ENCODE measurements around the gene P2RY6.

DNA sequence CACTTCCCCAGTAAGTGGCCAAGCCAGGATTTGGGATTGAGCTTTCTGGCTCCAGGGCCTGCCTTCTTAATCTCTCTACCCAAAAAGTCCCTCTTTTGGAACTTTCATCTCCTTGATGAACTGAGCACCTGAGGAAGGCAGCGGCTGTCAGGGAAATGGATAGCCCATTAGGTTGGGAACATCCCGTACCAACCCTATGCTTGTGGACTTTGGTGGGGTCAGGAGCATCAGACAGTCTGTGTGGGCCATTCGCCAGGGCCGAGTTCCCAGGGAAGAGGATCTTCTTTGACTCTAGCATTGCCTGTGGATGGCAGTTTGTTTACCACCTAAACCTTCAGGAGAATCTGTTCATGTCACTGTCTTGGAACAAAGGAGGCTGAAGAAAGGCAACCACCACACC is 66.1 kb downstream of the P2RY6 start:
- no peak for TF ChIP-seq EZH2 (IDR thresholded peaks at IDR 0.05; ENCODE audit: borderline replicate concordance, control insufficient read depth, low read depth, low read length)
- TF ChIP-seq SMAD5 (IDR thresholded peaks at IDR 0.05; ENCODE audit: low read depth) = no peak
- TF ChIP-seq, protein P1, sequence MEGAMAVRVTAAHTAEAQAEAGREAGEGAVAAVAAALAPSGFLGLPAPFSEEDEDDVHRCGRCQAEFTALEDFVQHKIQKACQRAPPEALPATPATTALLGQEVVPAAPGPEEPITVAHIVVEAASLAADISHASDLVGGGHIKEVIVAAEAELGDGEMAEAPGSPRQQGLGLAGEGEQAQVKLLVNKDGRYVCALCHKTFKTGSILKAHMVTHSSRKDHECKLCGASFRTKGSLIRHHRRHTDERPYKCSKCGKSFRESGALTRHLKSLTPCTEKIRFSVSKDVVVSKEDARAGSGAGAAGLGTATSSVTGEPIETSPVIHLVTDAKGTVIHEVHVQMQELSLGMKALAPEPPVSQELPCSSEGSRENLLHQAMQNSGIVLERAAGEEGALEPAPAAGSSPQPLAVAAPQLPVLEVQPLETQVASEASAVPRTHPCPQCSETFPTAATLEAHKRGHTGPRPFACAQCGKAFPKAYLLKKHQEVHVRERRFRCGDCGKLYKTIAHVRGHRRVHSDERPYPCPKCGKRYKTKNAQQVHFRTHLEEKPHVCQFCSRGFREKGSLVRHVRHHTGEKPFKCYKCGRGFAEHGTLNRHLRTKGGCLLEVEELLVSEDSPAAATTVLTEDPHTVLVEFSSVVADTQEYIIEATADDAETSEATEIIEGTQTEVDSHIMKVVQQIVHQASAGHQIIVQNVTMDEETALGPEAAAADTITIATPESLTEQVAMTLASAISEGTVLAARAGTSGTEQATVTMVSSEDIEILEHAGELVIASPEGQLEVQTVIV (IDR thresholded peaks at IDR 0.05; ENCODE audit: borderline replicate concordance, partially characterized antibody) = no peak
- no peak for TF ChIP-seq CBFB (IDR thresholded peaks at IDR 0.05; ENCODE audit: low read depth)
- TF ChIP-seq, protein P2, sequence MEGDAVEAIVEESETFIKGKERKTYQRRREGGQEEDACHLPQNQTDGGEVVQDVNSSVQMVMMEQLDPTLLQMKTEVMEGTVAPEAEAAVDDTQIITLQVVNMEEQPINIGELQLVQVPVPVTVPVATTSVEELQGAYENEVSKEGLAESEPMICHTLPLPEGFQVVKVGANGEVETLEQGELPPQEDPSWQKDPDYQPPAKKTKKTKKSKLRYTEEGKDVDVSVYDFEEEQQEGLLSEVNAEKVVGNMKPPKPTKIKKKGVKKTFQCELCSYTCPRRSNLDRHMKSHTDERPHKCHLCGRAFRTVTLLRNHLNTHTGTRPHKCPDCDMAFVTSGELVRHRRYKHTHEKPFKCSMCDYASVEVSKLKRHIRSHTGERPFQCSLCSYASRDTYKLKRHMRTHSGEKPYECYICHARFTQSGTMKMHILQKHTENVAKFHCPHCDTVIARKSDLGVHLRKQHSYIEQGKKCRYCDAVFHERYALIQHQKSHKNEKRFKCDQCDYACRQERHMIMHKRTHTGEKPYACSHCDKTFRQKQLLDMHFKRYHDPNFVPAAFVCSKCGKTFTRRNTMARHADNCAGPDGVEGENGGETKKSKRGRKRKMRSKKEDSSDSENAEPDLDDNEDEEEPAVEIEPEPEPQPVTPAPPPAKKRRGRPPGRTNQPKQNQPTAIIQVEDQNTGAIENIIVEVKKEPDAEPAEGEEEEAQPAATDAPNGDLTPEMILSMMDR (IDR thresholded peaks at IDR 0.05 in 2 of 3, conservative IDR thresholded peaks at IDR 0.05 in 1 of 3; ENCODE audit: control insufficient read depth in 2 of 3, extremely low read depth in 1 of 3, insufficient read depth in 1 of 3, low read depth in 3 of 3, low read length in 3 of 3) = no peak
- no peak for TF ChIP-seq WRNIP1 (IDR thresholded peaks at IDR 0.05; ENCODE audit: borderline replicate concordance, low read depth, low read length)
- TF ChIP-seq POLR2AphosphoS5 (IDR thresholded peaks at IDR 0.05; ENCODE audit: low read length) = no peak
